WERI-Rb-1 (cell line): Measurements from ENCODE around the gene IFT172.

ENCODE experiments used
- DNase-seq: peaks from one replicate; pipeline ENCODE4 v3.0.0-alpha.2; 2020
- H3K27ac ChIP-seq: fragments of 250-450 bp; sonication (Bioruptor Pico); 2 replicates; pipeline ENCODE4 v1.5.1; 2020; ENCODE audit warnings: mild to moderate bottlenecking, moderate library complexity
- H3K27me3 ChIP-seq: fragments of 250-450 bp; sonication (Bioruptor Pico); 2 replicates; pipeline ENCODE4 v1.5.1; 2021; ENCODE audit warnings: mild to moderate bottlenecking, low read depth, moderate library complexity; ENCODE audit not compliant: insufficient read depth, severe bottlenecking
- H3K36me3 ChIP-seq: fragments of 250-450 bp; sonication (Bioruptor Pico); 2 replicates; pipeline ENCODE4 v1.5.1; 2020; ENCODE audit warnings: mild to moderate bottlenecking, moderate library complexity
- H3K4me3 ChIP-seq: 2 replicates; pipeline ENCODE4 v1.5.1; 2011; ENCODE audit warnings: low read depth, mild to moderate bottlenecking, control low read depth, low read length
- H3K9me3 ChIP-seq: fragments of 250-450 bp; sonication (Bioruptor Pico); 2 replicates; pipeline ENCODE4 v1.5.1; 2021; ENCODE audit warnings: mild to moderate bottlenecking, moderate library complexity; ENCODE audit not compliant: severe bottlenecking
- CTCF ChIP-seq: IDR thresholded peaks from 2 replicates; pipeline ENCODE4 v1.5.1; 2011; ENCODE audit warnings: low read depth, mild to moderate bottlenecking, control low read depth, inconsistent platforms, low read length

The IFT172 gene

GRCh38 chr2:27492557-27492956 lies 3.0 kb upstream of the IFT172 start:
- no peak for TF ChIP-seq CTCF
- H3K36me3 ChIP-seq = no peaks in the 10 kb centered on the region
- no peaks in the 10 kb centered on the region for H3K9me3 ChIP-seq
- DNase-seq = no peak
- no peak overlapping the region for H3K27ac ChIP-seq
- H3K4me3 ChIP-seq = no peak overlapping the region
- peaks cover 3% of the 10 kb centered on the region for H3K27me3 ChIP-seq

GRCh38 chr2:27489118-27489497 lies 435 bp downstream of the IFT172 start:
- Histone ChIP-seq H3K36me3 (peaks cover 3% of the 10 kb centered on the region; the same call in 1 of the 2 replicates), H3K27me3 (no peaks in the 10 kb centered on the region), H3K27ac (peak overlapping the region; percentile 22), H3K9me3 (no peaks in the 10 kb centered on the region), H3K4me3 (peak overlapping the region; percentile 66)
- peak; percentile 56 for DNase-seq
- TF ChIP-seq CTCF = peak; percentile 36

GRCh38 chr2:27485496-27485895 lies 4.0 kb downstream of the IFT172 start:
- no peaks in the 10 kb centered on the region for H3K9me3 ChIP-seq
- peaks cover 8% of the 10 kb centered on the region; the same call in 1 of the 2 replicates for H3K36me3 ChIP-seq
- TF ChIP-seq CTCF = no peak
- no peak overlapping the region for H3K4me3 ChIP-seq
- no peaks in the 10 kb centered on the region for H3K27me3 ChIP-seq
- H3K27ac ChIP-seq = no peak overlapping the region
- no peak for DNase-seq

- no peak overlapping the region for H3K4me3 ChIP-seq
- peaks cover 23% of the 10 kb centered on the region for H3K36me3 ChIP-seq
- no peak for TF ChIP-seq CTCF
- H3K9me3 ChIP-seq = no peaks in the 10 kb centered on the region
- no peaks in the 10 kb centered on the region for H3K27me3 ChIP-seq
- no peak for DNase-seq
- H3K27ac ChIP-seq = no peak overlapping the region
Observed at GRCh38 chr2:27471961-27472360, 17.6 kb downstream of the IFT172 start.

GRCh38 chr2:27464443-27464842 lies 25.1 kb downstream of the IFT172 start:
- H3K4me3 ChIP-seq = no peak overlapping the region
- peaks cover 6% of the 10 kb centered on the region for H3K36me3 ChIP-seq
- no peaks in the 10 kb centered on the region for H3K27me3 ChIP-seq
- H3K27ac ChIP-seq = no peak overlapping the region
- no peak for DNase-seq
- no peak for TF ChIP-seq CTCF
- H3K9me3 ChIP-seq = no peaks in the 10 kb centered on the region

GRCh38 chr2:27461118-27461517 lies 28.4 kb downstream of the IFT172 start:
- no peak overlapping the region for H3K4me3 ChIP-seq
- no peaks in the 10 kb centered on the region for H3K27me3 ChIP-seq
- peaks cover 15% of the 10 kb centered on the region for H3K36me3 ChIP-seq
- H3K27ac ChIP-seq = no peak overlapping the region
- H3K9me3 ChIP-seq = no peaks in the 10 kb centered on the region
- TF ChIP-seq CTCF = no peak
- DNase-seq = no peak
